GM18907 (cell line): ENCODE measurements around the gene CHSY1.
A peak's percentile ranks its signal among the peaks of the same experiment; 100 is the strongest.

Experiments
- ATAC-seq: cut with Tn5 transposase; IDR thresholded peaks from one replicate; pipeline ENCODE4 v1.9.1; 2021; ENCODE audit warnings: mild to moderate bottlenecking, moderate library complexity; ENCODE audit not compliant: unreplicated experiment

Gene CHSY1

DNA sequence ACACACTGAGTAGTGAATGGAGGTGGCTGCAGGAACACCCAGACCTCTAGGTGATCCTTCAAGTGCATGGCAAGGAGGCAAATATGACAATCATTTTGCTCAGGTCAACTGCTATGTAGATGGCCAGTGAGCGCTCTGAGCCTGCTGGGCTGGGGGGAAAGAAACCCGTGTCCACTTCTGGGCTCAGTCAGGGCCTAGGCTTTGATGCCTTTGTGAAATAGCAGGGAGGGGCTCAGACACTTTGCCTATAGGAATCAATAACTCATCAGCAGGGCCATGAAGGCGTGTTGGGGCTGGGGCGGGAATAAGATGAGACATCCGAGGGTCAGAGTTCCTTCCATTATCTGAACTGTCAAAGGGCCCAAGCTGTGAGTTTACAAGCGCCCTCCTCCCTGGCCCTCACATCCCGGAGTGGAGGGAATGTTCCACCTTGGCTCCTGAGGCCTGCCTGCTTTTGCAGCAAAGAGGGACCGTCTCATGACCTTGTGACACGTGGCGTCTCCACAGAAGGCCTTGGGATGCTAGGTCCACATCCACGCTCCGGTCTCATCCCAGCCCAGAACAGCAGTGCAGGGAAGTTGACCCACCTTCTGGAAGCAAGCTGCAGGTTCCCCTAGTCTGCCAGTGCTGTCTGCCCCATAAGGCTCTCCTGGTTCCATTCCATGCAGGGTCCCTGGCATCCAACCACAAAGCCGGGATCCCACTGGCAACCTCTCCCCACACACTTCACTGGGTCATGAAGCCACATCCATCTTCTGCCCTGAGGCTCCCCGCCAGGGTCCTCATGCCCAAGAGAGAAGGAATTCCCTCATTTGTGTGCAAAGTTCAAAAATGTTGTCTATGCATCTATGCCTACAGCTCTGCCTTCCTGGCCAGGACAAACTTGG is 78.4 kb downstream of the CHSY1 start:
- no peak for ATAC-seq

- ATAC-seq = no peak
These were observed 79.3 kb downstream of the CHSY1 start for GRCh38 chr15:101172501-101173071.

- no peak for ATAC-seq
These were observed 79.9 kb downstream of the CHSY1 start for GRCh38 chr15:101171954-101172353.

DNA sequence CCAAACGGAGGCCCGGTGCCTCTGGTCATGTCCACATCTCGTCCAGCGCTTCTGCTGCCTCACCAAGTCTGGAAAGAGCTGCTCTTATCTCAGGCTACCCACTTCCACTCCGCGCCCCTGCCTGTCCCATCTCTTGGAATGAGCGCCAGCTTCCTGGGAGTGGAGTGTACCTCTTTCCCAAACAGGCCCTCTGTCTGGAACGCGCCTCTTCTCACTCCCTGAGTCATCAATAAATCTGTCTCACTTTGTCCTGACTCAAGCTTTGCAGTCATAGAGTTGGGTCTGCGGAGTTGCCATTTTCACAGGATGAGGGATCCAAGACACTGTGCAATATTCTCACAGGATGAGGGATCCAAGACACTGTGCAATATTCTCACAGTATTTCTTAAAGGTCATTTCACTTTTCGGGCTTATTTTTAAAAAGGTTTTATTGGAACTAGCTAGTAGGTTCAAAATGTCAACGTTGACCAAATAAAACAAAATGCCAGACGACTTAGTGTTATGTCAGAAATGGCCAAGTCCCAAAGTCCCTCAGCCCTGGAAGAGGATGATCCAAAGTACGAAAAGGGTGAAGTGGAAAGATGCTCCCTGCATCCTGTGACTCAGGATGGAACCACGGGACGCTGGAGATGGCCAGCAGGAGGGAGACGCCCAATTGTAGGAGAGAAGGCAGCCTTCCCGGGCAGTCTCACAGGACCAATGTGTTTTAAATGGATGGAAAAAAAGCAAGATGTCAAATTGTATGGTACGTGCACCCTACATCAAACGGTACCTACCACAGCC is 81.1 kb downstream of the CHSY1 start:
- ATAC-seq = no peak

DNA sequence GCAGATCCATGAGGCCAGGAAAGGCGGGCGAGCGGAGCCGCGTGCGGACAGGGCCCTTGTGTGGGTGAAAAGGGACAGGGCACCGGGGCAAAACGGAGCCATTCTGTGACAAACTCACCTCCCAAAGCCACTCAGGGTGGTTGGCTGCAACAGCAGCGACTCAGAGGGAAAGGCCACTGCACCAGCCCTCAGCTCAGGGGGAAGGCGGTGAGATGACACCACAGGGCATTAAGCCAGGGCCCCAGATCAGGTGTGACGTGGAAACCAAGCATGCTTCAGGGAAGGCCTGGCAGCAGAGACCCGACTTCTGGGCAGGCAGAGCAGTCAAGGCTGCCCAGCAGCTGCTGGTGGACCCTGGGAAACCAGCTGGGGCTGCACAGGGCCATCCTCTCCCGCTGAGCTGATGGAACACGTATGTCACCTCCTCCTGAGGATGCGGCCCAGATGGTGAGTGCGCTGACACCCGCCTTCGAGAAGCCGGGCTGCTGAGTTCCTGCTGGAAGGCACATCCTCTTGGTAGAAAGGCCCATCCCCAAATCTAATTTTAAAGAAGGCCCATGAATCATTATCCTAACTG is 82.3 kb downstream of the CHSY1 start:
- ATAC-seq = no peak

GRCh38 chr15:101168898-101169494 is 82.9 kb downstream of the CHSY1 start:
- no peak for ATAC-seq

GRCh38 chr15:101168463-101168824 is 83.4 kb downstream of the CHSY1 start:
- peak; percentile 11 for ATAC-seq

- peak; percentile 78 for ATAC-seq
These were observed 83.9 kb downstream of the CHSY1 start for GRCh38 chr15:101167753-101168462.

- peak; percentile 10 for ATAC-seq
These were observed 84.5 kb downstream of the CHSY1 start for GRCh38 chr15:101167411-101167752.

DNA sequence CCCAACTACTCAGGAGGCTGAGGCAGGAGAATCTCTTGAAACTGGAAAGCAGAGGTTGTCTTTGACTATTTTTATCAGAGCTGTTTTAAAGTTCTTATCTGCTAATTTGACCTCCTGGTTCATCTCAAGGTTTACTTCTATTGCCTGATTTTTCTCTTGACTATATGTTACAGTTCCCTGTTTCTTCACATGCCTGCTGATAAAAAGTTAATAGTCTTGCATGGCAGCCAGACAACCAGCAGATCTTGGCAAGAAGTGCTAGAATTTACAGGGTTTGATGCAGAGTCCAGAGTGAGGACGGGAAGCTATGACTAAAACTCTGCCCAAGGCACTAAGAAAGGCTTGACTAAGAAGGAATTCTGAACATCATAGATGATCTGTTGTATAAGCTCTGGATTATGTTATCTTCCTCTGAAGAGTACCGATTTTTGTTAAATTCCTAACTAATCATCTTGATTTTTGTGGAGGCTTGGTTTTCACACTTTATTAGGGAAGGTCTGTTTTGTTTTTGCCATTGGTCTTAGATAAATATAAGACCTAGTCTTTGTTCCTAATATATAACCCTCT is 85.9 kb downstream of the CHSY1 start:
- no peak for ATAC-seq

DNA sequence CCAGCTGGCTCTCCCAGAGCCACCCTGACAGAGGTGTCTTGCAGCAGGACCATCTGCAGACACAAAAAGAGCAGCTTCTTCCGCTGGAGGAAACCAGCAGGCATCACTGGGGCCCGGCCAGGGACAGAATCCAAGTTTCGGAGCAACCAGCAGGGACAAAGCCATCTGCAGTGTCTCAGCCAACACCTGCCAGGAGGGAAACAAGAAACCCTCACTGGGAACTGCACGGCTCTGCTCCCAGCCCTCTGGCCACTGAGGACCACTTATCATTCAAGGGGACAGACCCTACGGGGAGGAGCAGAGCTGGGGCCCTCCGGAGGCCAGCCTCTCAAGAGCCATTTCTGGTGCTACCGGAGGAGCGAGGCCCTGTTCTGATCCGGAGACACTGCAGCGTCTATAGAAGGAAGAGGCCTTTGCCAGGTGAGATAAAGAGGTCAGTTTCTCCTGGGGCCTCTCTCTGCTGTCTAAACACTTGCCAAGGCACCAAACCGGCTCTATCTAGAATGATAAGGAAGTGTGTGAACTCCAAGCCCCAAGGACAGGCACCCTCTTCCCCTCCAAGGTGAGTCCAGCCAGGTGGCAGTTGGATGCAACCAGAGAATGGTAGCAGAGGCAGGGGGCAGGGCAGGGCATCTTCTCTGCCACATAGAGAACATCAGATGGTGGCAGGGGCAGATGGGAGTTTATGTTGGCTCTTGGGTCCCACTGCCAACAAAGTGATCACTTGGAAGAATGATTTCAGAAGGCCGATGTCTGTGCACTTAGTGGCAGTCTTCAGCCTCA is 89.0 kb downstream of the CHSY1 start:
- ATAC-seq = no peak

DNA sequence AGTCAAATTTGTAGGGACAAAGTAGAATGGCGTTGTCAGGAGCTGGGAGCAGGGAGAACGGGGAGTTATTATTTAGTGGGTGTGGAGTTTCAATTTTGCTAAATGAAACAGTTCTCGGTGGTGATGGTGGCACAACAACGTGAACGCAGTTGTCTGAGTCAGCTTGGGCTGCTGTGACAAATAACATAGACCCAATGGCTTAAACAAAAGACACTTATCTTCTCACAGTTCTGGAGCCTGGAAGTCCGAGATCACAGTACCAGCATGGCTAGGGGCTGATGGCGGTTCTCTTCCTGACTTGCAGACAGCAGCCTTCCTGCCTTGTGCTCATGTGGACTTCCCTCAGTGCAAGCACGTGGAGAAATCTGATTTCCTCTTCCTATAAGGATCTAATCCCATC is 90.2 kb downstream of the CHSY1 start:
- ATAC-seq = no peak

DNA sequence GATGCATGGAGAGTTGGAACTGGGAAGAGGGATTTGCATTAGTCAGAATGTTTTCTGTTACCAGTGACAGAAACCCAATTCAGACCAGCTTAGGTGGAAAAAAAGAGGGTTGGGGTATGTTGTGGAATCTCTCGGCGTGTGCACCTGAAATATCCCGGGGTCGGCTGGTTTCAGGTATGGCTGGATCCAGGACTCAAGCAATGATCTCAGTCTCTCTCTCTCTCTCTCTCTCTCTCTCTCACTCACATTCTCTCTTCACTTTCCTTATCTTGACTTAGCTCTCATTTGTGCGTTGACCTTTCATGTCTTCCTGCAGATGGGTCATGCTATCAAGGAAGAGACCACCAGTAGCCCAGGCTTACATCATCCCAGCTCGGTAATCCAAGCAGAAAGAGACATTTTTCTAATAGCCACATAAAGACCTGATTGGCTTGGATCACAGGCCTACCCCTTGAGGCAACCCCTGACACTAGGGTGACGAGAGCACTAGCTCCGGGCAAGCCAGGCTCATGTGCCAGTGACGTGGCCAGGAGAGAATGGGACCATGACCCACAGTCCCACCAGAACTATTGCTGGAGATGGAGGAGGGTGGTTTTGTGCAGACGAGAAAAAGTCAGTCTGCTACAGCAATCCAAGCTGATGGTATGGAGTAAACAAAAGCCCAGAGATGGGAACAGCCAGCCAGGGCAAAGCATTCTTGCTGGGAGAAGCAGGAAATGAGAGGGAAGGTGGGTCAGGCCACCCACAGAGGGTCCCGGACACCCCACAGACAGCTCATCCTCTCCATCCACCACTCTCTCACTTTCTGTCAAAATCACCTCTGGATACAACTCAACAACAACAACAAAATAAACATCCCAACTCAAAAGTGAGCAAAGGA is 91.7 kb downstream of the CHSY1 start:
- no peak for ATAC-seq

DNA sequence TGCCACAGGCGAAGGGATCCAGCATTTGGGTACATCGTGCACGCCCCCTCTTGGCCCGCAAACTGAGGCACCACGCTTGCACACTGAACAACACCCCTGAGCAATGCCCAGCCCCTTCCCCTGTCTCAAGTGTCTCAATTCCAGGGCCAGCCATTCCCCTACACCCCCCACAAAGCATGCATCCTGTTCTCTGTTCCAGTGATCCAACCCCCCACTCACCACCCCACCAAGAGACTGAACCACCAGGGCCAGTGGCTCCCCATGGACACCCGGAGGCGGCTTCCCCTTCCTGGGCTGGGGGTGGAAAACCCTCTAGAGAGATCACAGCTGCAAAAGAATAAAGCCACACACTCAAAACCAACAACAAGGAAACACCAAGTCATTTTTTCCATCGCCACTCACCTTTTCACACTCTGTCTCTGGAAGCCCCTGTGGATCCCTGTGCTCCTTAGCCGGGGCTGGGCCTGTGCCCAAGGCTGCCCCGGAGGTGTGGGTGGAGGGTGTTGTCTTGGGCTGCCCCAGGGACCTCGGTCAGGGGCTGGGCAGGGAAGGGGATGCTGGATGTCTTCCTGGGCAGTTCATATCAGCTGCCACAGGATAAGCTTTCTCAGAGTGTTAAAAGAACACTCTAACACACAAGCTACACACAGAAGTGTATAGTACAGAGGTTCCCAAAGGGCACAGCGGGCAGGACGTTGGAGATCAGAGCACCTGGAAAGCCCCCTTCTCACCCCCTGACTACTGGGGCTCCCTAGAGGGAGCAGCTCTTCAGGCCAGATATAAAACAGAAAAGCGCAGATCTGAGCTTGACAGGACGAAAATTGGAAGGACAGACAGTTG is 92.5 kb downstream of the CHSY1 start:
- no peak for ATAC-seq

DNA sequence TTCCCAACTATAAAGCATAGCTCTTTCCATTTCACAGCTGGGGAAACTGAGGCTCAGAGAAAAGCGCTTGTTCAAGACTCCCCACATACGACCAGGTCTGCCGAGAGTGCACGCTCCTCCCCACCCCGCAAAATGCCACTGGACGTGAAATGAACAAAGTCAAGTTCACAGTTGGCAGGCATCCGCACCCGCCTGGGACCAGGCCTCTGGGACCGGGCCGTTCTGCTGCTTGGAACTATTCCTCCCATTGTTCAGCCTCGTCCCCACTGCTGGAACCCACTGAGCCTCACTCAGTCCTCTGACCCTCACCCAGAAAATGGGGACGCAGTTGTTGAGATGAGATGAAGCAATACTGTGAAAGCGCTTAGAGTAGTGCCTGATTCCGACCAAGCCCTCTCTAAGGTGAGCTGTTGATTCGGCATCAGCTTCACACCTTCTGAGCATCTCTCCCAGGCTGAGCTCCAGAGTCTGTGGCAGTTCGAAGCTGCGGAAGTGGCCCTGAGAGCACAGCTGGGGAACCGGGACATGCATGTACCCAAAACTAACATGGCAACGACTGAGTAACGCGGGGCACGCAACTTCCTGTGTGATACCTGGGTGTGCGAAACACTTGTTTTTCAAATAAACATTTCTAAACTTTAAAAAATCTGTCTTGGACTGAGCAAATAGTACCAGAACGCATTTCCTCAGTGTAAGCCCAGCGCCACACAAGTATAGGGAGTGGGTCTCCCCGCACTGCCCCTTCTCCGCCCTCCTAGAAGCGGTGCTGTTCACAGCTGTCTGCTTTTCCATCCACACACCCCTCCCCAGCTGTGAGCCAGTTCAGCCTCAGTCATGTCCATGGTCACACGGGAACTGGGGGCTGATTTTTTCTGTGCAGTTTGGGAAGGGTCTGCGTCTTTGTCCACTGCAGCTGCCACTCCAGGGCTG is 93.4 kb downstream of the CHSY1 start:
- no peak for ATAC-seq

- no peak for ATAC-seq
These were observed 94.1 kb downstream of the CHSY1 start for GRCh38 chr15:101157721-101158120.
